Calu3 (cell line): Measurements from ENCODE around the gene ZNF774. TPM values are rescaled to one million over a fixed set of nuclear protein-coding genes. Genes with fewer than 3 reads are reported as not detected.
"Not testable (repeated sequence)": the region's sequence is repeated elsewhere in the genome, so short reads cannot be mapped to it uniquely, and the experiment has no call there.

Experiments used
- BruUV-seq: library from RNA; stranded (reverse); fragments of 400-500 nt; replicated peaks from 2 replicates; lab custom pipeline; 2021; lab: Mats Ljungman, UMichigan
- CTCF ChIA-PET: fragments of 300-600 bp; sonication (Branson Sonifier 250); formaldehyde crosslinking; loops from one replicate; lab custom pipeline; 2022; ENCODE audit warnings: antibody characterized with exemption; lab: Charles Lee
- DNase-seq: peaks from one replicate; pipeline ENCODE4 v3.0.0; 2022
- H3K27ac Mint-ChIP-seq: one replicate; pipeline ENCODE4 v1.8.0; 2022; ENCODE audit warnings: mixed read lengths; ENCODE audit not compliant: unreplicated experiment
- H3K27me3 Mint-ChIP-seq: one replicate; pipeline ENCODE4 v1.8.0; 2022; ENCODE audit warnings: mixed read lengths; ENCODE audit not compliant: unreplicated experiment
- H3K36me3 Mint-ChIP-seq: one replicate; pipeline ENCODE4 v1.8.0; 2022; ENCODE audit warnings: mild to moderate bottlenecking, moderate library complexity, mixed read lengths; ENCODE audit not compliant: insufficient read depth, unreplicated experiment
- H3K4me1 Mint-ChIP-seq: one replicate; pipeline ENCODE4 v1.8.0; 2022; ENCODE audit warnings: mild to moderate bottlenecking, low read depth, mixed read lengths; ENCODE audit not compliant: unreplicated experiment
- H3K4me3 Mint-ChIP-seq: one replicate; pipeline ENCODE4 v1.8.0; 2022; ENCODE audit warnings: mild to moderate bottlenecking, low read depth, moderate library complexity, mixed read lengths; ENCODE audit not compliant: unreplicated experiment
- H3K9me3 Mint-ChIP-seq: one replicate; pipeline ENCODE4 v1.8.0; 2022; ENCODE audit warnings: low read depth, mixed read lengths; ENCODE audit not compliant: unreplicated experiment
- intact Hi-C: fragments of 100-400 bp; cut with micrococcal nuclease; formaldehyde crosslinking; loops from one replicate; pipeline ENCODE4 v1.10.0; 2022; ENCODE audit not compliant: unreplicated experiment
- total RNA-seq: library from RNA; stranded (reverse); gene quantifications from 2 replicates; pipeline ENCODE4 v1.2.3, GENCODE V29; 2022
- TF ChIP-seq, protein P1 (sequence below): fragments of 200-600 bp; IDR thresholded peaks from one replicate; pipeline ENCODE4 v1.8.0; 2022; ENCODE audit warnings: antibody characterized with exemption; ENCODE audit not compliant: unreplicated experiment

Gene ZNF774
- total RNA-seq, 1 experiment from 2014 or later = 6.2 TPM

DNA sequence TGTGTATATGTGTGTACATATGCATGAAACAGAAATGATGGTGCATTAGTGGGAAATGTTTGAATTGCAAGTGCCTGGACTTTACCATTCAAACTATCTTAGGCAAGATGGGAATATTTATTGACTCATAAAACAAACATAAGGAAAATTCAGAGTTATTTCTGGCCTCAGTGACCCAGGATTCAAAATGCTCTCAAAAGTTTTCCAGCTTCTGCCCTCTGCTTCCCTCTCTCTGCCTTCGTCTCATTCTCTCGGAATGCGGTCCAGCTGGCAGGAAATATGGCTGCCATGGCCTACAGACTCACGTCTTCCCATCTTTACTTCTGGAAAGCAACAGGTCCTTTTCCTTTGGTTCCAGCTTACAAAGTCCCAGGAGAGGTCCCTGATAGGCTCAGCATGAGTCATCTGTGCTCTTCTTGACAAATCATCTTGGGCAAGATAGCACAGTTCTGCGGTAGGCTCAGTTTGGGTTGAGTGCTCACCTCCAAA, 8.7 kb upstream of the ZNF774 start:
- Mint-ChIP-seq H3K4me1 (peaks cover 35% of the 10 kb centered on the region), H3K27me3 (peaks cover 24% of the 10 kb centered on the region), H3K27ac (no peak overlapping the region), H3K36me3 (no peaks in the 10 kb centered on the region), H3K4me3 (no peak overlapping the region), H3K9me3 (no peaks in the 10 kb centered on the region)
- CTCF ChIA-PET = interaction anchor here (0.6 to 1.0 kb wide), 3 partner anchors 9 to 93 kb away, joined by 4 to 6 read pairs (median 4); no protein-coding TSS in a partner anchor
- BruUV-seq = no TSS peak
- DNase-seq = no peak
- intact Hi-C loops = no loop called here
- TF ChIP-seq, protein P1, sequence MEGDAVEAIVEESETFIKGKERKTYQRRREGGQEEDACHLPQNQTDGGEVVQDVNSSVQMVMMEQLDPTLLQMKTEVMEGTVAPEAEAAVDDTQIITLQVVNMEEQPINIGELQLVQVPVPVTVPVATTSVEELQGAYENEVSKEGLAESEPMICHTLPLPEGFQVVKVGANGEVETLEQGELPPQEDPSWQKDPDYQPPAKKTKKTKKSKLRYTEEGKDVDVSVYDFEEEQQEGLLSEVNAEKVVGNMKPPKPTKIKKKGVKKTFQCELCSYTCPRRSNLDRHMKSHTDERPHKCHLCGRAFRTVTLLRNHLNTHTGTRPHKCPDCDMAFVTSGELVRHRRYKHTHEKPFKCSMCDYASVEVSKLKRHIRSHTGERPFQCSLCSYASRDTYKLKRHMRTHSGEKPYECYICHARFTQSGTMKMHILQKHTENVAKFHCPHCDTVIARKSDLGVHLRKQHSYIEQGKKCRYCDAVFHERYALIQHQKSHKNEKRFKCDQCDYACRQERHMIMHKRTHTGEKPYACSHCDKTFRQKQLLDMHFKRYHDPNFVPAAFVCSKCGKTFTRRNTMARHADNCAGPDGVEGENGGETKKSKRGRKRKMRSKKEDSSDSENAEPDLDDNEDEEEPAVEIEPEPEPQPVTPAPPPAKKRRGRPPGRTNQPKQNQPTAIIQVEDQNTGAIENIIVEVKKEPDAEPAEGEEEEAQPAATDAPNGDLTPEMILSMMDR = no peak

GRCh38 chr15:90344662-90345061, 7.4 kb upstream of the ZNF774 start:
- CTCF ChIA-PET = interaction anchor here (0.7 kb wide), 1 partner anchor 13 kb away, joined by 4 read pairs; no protein-coding TSS in a partner anchor
- H3K4me1 Mint-ChIP-seq = peaks cover 22% of the 10 kb centered on the region
- no peak overlapping the region for H3K27ac Mint-ChIP-seq
- no peaks in the 10 kb centered on the region for H3K36me3 Mint-ChIP-seq
- H3K4me3 Mint-ChIP-seq = no peak overlapping the region
- no peaks in the 10 kb centered on the region for H3K9me3 Mint-ChIP-seq
- TF ChIP-seq, protein P1 = no peak
- H3K27me3 Mint-ChIP-seq = peaks cover 25% of the 10 kb centered on the region
- BruUV-seq = no TSS peak
- intact Hi-C loops = no loop called here
- no peak for DNase-seq

DNA sequence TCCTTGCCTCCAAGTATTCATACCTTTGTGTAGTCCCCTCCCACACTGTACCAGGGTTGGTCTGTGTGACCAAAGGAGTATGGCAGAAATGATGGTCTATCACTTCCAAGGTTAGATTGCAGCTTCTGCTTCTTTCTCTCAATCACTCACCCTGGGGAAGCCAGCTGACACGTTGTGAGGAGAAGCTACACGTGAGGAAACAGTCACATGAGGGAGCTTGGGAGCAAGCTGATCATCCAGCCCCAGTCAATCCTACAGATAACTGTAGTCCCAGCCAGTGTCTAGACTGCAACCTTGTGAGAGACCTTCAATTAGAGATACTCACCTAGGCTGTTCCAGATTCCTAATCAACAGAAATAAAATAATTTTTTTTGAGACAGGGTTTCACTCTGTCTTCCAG, 6.2 kb upstream of the ZNF774 start:
- TF ChIP-seq, protein P1 = no peak
- no peaks in the 10 kb centered on the region for H3K9me3 Mint-ChIP-seq
- peaks cover 15% of the 10 kb centered on the region for H3K4me1 Mint-ChIP-seq
- CTCF ChIA-PET = no interaction called here
- no peak overlapping the region for H3K27ac Mint-ChIP-seq
- BruUV-seq = no TSS peak
- no peak for DNase-seq
- no peak overlapping the region for H3K4me3 Mint-ChIP-seq
- peaks cover 25% of the 10 kb centered on the region for H3K27me3 Mint-ChIP-seq
- intact Hi-C loops = no loop called here
- no peaks in the 10 kb centered on the region for H3K36me3 Mint-ChIP-seq

GRCh38 chr15:90347431-90348065, 4.5 kb upstream of the ZNF774 start:
- H3K9me3 Mint-ChIP-seq, BruUV-seq, CTCF ChIA-PET, intact Hi-C loops, DNase-seq, H3K27ac Mint-ChIP-seq, H3K4me3 Mint-ChIP-seq: not testable (repeated sequence)
- Mint-ChIP-seq H3K27me3 (peaks cover 25% of the 10 kb centered on the region), H3K36me3 (peaks cover 12% of the 10 kb centered on the region), H3K4me1 (peaks cover 23% of the 10 kb centered on the region)

GRCh38 chr15:90348456-90348855, 3.6 kb upstream of the ZNF774 start:
- Mint-ChIP-seq H3K27me3 (peaks cover 25% of the 10 kb centered on the region), H3K27ac (no peak overlapping the region), H3K36me3 (peaks cover 17% of the 10 kb centered on the region), H3K4me1 (peaks cover 23% of the 10 kb centered on the region), H3K9me3 (no peaks in the 10 kb centered on the region), H3K4me3 (no peak overlapping the region)
- CTCF ChIA-PET = no interaction called here
- intact Hi-C loops = no loop called here
- no TSS peak for BruUV-seq
- TF ChIP-seq, protein P1 = no peak
- DNase-seq = no peak
